ENCODE measurements around the gene NACAD.

GRCh38 chr7:45039106-45039505 is 49.7 kb downstream of the NACAD start:
- TF ChIP-seq POLR2A (IDR thresholded peaks at IDR 0.05; ENCODE audit: extremely low read depth, insufficient read length) = no peak
- TF ChIP-seq CTCF (IDR thresholded peaks at IDR 0.05; ENCODE audit: low read depth, low read length) = no peak
- TF ChIP-seq MYC (IDR thresholded peaks at IDR 0.05; ENCODE audit: low read depth, low read length) = no peak
- no peak for TF ChIP-seq MAX (IDR thresholded peaks at IDR 0.05; ENCODE audit: low read depth, low read length)

Measured in NB4 (cell line).